Measurements from ENCODE around the gene PRSS53.

- TF ChIP-seq RAD51 (IDR thresholded peaks at IDR 0.05) (no peak), MAX (IDR thresholded peaks at IDR 0.05; ENCODE audit: low read depth, low read length) (no peak), MXI1 (IDR thresholded peaks at IDR 0.05; ENCODE audit: low read depth, low read length) (no peak), RFX5 (IDR thresholded peaks at IDR 0.05; ENCODE audit: low read depth, low read length) (no peak), TCF12 (IDR thresholded peaks at IDR 0.05; ENCODE audit: low read depth, low read length) (no peak), EP300 (IDR thresholded peaks at IDR 0.05; ENCODE audit: borderline replicate concordance in 1 of 2, control insufficient read depth in 1 of 2, low read depth in 2 of 2, low read length in 2 of 2) (no peak), POLR2A (IDR thresholded peaks at IDR 0.05; ENCODE audit: low read depth, low read length) (no peak), RBBP5 (conservative IDR thresholded peaks at IDR 0.05) (no peak)
- TF ChIP-seq, protein P1, sequence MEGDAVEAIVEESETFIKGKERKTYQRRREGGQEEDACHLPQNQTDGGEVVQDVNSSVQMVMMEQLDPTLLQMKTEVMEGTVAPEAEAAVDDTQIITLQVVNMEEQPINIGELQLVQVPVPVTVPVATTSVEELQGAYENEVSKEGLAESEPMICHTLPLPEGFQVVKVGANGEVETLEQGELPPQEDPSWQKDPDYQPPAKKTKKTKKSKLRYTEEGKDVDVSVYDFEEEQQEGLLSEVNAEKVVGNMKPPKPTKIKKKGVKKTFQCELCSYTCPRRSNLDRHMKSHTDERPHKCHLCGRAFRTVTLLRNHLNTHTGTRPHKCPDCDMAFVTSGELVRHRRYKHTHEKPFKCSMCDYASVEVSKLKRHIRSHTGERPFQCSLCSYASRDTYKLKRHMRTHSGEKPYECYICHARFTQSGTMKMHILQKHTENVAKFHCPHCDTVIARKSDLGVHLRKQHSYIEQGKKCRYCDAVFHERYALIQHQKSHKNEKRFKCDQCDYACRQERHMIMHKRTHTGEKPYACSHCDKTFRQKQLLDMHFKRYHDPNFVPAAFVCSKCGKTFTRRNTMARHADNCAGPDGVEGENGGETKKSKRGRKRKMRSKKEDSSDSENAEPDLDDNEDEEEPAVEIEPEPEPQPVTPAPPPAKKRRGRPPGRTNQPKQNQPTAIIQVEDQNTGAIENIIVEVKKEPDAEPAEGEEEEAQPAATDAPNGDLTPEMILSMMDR (IDR thresholded peaks at IDR 0.05 in 2 of 3, conservative IDR thresholded peaks at IDR 0.05 in 1 of 3; ENCODE audit: control insufficient read depth in 2 of 3, extremely low read depth in 1 of 3, insufficient read depth in 1 of 3, low read depth in 3 of 3, low read length in 3 of 3) = no peak
Observed at GRCh38 chr16:31090540-31090939, 1.8 kb upstream of the PRSS53 start.

Data from GM12878 (cell line).